HCT116 (cell line): ENCODE measurements around the gene THSD4.

ENCODE experiments used
- CEBPB ChIP-seq: IDR thresholded peaks from 2 replicates; pipeline ENCODE4 v1.6.1; 2012; ENCODE audit warnings: low read depth
- CTCF ChIP-seq, 3 experiments: fragments of 200-600 bp in 1 of 3; sonication (generic) in 1 of 3; IDR thresholded peaks in 2 of 3; conservative IDR thresholded peaks in 1 of 3; 2 replicates each; pipeline ENCODE4 v1.5.1; 2012 to 2017; ENCODE audit warnings: low read depth in 2 of 3, low read length in 2 of 3, antibody characterized with exemption in 1 of 3, borderline replicate concordance in 1 of 3, control low read depth in 1 of 3, mild to moderate bottlenecking in 1 of 3, mixed read lengths in 1 of 3, mixed run types in 1 of 3, moderate library complexity in 1 of 3; ENCODE audit not compliant: insufficient read depth in 1 of 3
- EGR1 ChIP-seq: IDR thresholded peaks from 2 replicates; pipeline ENCODE4 v1.6.1; 2012; ENCODE audit warnings: low read depth
- EZH2 ChIP-seq: fragments of 200-600 bp; sonication (generic); IDR thresholded peaks from 2 replicates; pipeline ENCODE4 v1.6.1; 2017; ENCODE audit warnings: antibody characterized with exemption, mixed run types
- JUND ChIP-seq: IDR thresholded peaks from 2 replicates; pipeline ENCODE4 v1.6.1; 2012
- POLR2A ChIP-seq: IDR thresholded peaks from 2 replicates; pipeline ENCODE4 v1.7.0; 2011; ENCODE audit warnings: borderline replicate concordance; ENCODE audit not compliant: insufficient read depth, insufficient read length; ENCODE audit errors: extremely low read depth
- POLR2AphosphoS5 ChIP-seq: IDR thresholded peaks from 2 replicates; pipeline ENCODE4 v1.6.1; 2011; ENCODE audit warnings: mild to moderate bottlenecking, low read depth, low read length, moderate library complexity
- SIN3A ChIP-seq: IDR thresholded peaks from 2 replicates; pipeline ENCODE4 v1.6.1; 2012; ENCODE audit warnings: low read depth
- SP1 ChIP-seq: IDR thresholded peaks from 2 replicates; pipeline ENCODE4 v1.6.1; 2012; ENCODE audit warnings: low read depth
- TF ChIP-seq, protein P1 (sequence below): IDR thresholded peaks from 2 replicates; pipeline ENCODE4 v1.6.1; 2012; ENCODE audit warnings: low read depth

DNA sequence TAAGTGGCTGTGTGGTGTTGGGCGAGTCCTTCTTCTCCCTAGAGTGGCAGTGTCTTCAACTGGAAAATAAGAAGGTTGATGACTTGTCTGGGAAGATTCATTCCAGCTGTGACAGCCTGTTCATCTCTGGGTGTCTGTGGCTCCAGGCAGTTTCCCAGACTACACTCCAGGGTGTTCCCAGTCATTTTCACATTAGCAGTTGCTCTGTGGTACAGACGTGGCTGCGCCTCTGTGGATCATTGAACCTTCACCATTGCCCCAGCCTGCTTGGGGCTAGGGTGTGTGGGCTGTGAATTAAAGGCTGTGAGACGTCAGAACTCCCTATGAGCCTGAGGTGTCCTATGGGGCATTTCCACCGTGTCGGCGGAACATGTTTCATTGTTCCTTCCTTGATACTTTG is 455.5 kb downstream of the THSD4 start:
- no peak for TF ChIP-seq CTCF (IDR thresholded peaks at IDR 0.05 in 2 of 3, conservative IDR thresholded peaks at IDR 0.05 in 1 of 3; ENCODE audit: borderline replicate concordance in 1 of 3, insufficient read depth in 1 of 3, low read depth in 2 of 3, low read length in 2 of 3)
- TF ChIP-seq EZH2 = no peak
- no peak for TF ChIP-seq POLR2AphosphoS5
- TF ChIP-seq POLR2A = no peak
- TF ChIP-seq EGR1 = no peak
- TF ChIP-seq, protein P1, sequence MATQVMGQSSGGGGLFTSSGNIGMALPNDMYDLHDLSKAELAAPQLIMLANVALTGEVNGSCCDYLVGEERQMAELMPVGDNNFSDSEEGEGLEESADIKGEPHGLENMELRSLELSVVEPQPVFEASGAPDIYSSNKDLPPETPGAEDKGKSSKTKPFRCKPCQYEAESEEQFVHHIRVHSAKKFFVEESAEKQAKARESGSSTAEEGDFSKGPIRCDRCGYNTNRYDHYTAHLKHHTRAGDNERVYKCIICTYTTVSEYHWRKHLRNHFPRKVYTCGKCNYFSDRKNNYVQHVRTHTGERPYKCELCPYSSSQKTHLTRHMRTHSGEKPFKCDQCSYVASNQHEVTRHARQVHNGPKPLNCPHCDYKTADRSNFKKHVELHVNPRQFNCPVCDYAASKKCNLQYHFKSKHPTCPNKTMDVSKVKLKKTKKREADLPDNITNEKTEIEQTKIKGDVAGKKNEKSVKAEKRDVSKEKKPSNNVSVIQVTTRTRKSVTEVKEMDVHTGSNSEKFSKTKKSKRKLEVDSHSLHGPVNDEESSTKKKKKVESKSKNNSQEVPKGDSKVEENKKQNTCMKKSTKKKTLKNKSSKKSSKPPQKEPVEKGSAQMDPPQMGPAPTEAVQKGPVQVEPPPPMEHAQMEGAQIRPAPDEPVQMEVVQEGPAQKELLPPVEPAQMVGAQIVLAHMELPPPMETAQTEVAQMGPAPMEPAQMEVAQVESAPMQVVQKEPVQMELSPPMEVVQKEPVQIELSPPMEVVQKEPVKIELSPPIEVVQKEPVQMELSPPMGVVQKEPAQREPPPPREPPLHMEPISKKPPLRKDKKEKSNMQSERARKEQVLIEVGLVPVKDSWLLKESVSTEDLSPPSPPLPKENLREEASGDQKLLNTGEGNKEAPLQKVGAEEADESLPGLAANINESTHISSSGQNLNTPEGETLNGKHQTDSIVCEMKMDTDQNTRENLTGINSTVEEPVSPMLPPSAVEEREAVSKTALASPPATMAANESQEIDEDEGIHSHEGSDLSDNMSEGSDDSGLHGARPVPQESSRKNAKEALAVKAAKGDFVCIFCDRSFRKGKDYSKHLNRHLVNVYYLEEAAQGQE = no peak
- no peak for TF ChIP-seq SP1
- no peak for TF ChIP-seq JUND
- no peak for TF ChIP-seq CEBPB
- TF ChIP-seq SIN3A = no peak
